ENCODE measurements around the gene TBCCD1. TPM values are rescaled to one million over a fixed set of nuclear protein-coding genes. Genes with fewer than 3 reads are reported as not detected.

TBCCD1 gene
- total and polyA plus RNA-seq, 2 experiments from 2014 or later = 5.8 to 16.7 TPM

GRCh38 chr3:186592682-186593081 is 25.5 kb upstream of the TBCCD1 start:
- no peaks in the 10 kb centered on the region; the same call in 2 of the 3 replicates for H3K9me3 Mint-ChIP-seq
- Histone ChIP-seq H3K4me2 (no peak overlapping the region), H3F3A (replicated peaks; ENCODE audit: low read depth) (no peaks in the 10 kb centered on the region), H3K4me1 (ENCODE audit: insufficient read depth) (no peaks in the 10 kb centered on the region), H3K36me3 (ENCODE audit: insufficient read depth) (no peaks in the 10 kb centered on the region), H3K9me2 (ENCODE audit: insufficient read depth) (no peaks in the 10 kb centered on the region), H3K27me3 (ENCODE audit: insufficient read depth) (no peaks in the 10 kb centered on the region), H4K20me1 (replicated peaks; ENCODE audit: insufficient read depth) (no peaks in the 10 kb centered on the region), H3K79me2 (replicated peaks; ENCODE audit: insufficient read depth) (no peaks in the 10 kb centered on the region), H3K27ac (ENCODE audit: low read depth) (no peak overlapping the region), H3K4me3 (no peak overlapping the region), H2AFZ (no peak overlapping the region)
- H3K27me3 Mint-ChIP-seq (ENCODE audit: insufficient read depth, low read depth, poor library complexity) = no peaks in the 10 kb centered on the region
- TF ChIP-seq NANOG (IDR thresholded peaks at IDR 0.05; ENCODE audit: borderline replicate concordance) (no peak), CREB1 (CRISPR knock-in tag; IDR thresholded peaks at IDR 0.05; ENCODE audit: low read depth) (no peak), CTCF (conservative IDR thresholded peaks at IDR 0.05; ENCODE audit: low read depth in 2 of 2) (no peak), EZH2phosphoT487 (IDR thresholded peaks at IDR 0.05; ENCODE audit: unreplicated experiment) (no peak), REST (IDR thresholded peaks at IDR 0.05; ENCODE audit: unreplicated experiment) (no peak), POLR2AphosphoS5 (IDR thresholded peaks at IDR 0.05; ENCODE audit: low read depth) (no peak), ZNF462 (CRISPR knock-in tag; IDR thresholded peaks at IDR 0.05) (no peak), JUNB (IDR thresholded peaks at IDR 0.05; ENCODE audit: unreplicated experiment) (no peak), STAT1 (IDR thresholded peaks at IDR 0.05; ENCODE audit: unreplicated experiment) (no peak), ZNF114 (CRISPR knock-in tag; IDR thresholded peaks at IDR 0.05) (no peak), ZNF331 (CRISPR knock-in tag; IDR thresholded peaks at IDR 0.05; ENCODE audit: low read depth) (no peak), EZH2 (IDR thresholded peaks at IDR 0.05; ENCODE audit: low read depth, unreplicated experiment) (no peak), ETS1 (IDR thresholded peaks at IDR 0.05) (no peak)
- no peak overlapping the region for H3K4me3 Mint-ChIP-seq
- no peaks in the 10 kb centered on the region for H3K36me3 Mint-ChIP-seq (ENCODE audit: low read depth)
- ATAC-seq (no peak), DNase-seq (ENCODE audit: low spot score) (no peak)
- no peak overlapping the region for H3K27ac Mint-ChIP-seq
- H3K4me1 Mint-ChIP-seq = peaks cover 6% of the 10 kb centered on the region

Data from GM23338 (cell line).